H1 (cell line): Measurements from ENCODE around the gene WFDC8. TPM values are rescaled to one million over a fixed set of nuclear protein-coding genes. Genes with fewer than 3 reads are reported as not detected.
A peak's percentile ranks its signal among the peaks of the same experiment; 100 is the strongest.

Experiments used
- CTCF ChIA-PET: fragments of 300-600 bp; sonication (Branson Sonifier 250); formaldehyde crosslinking; loops from one replicate; lab custom pipeline; 2021; ENCODE audit not compliant: partially characterized antibody; lab: Charles Lee
- POLR2A ChIA-PET: fragments of 300-600 bp; sonication (Branson Sonifier 250); formaldehyde crosslinking; loops from one replicate; lab custom pipeline; 2021; ENCODE audit warnings: inconsistent platforms; ENCODE audit not compliant: partially characterized antibody; lab: Charles Lee
- DNase-seq, 2 experiments: peaks; one replicate each; pipeline versions ENCODE4 v3.0.0 to v3.0.0-alpha.2; 2010 to 2022; ENCODE audit warnings: low spot score in 2 of 2, low read depth in 1 of 2, mixed read lengths in 1 of 2
- FAIRE-seq: peaks from 2 replicates; lab custom pipeline; 2011; peaks lifted over from hg19 to GRCh38; lab: Jason Lieb, UNC
- H2AFZ ChIP-seq: 2 replicates; pipeline ENCODE4 v1.8.1; 2012; ENCODE audit warnings: low read length, inconsistent platforms
- H2AK5ac ChIP-seq: 2 replicates; pipeline ENCODE4 v1.6.1; 2013; ENCODE audit warnings: low read depth, low read length
- H2BK120ac ChIP-seq: replicated peaks from 2 replicates; pipeline ENCODE3; 2013; ENCODE audit warnings: low read depth, low read length, inconsistent platforms
- H2BK12ac ChIP-seq: 2 replicates; pipeline ENCODE4 v1.6.1; 2013; ENCODE audit warnings: low read depth, low read length
- H2BK15ac ChIP-seq: 2 replicates; pipeline ENCODE4 v1.6.1; 2013; ENCODE audit warnings: low read length
- H2BK20ac ChIP-seq: 2 replicates; pipeline ENCODE4 v1.6.1; 2013; ENCODE audit warnings: low read length
- H2BK5ac ChIP-seq: 2 replicates; pipeline ENCODE4 v1.6.1; 2013; ENCODE audit warnings: low read depth, low read length
- H3K14ac ChIP-seq: 2 replicates; pipeline ENCODE4 v1.6.1; 2013; ENCODE audit warnings: inconsistent platforms; ENCODE audit not compliant: insufficient read length
- H3K18ac ChIP-seq: 2 replicates; pipeline ENCODE4 v1.6.1; 2013; ENCODE audit warnings: low read length; ENCODE audit errors: extremely low read depth
- H3K23ac ChIP-seq: 2 replicates; pipeline ENCODE4 v1.6.1; 2013; ENCODE audit warnings: inconsistent platforms; ENCODE audit not compliant: insufficient read length
- H3K23me2 ChIP-seq: 2 replicates; pipeline ENCODE4 v1.6.1; 2013; ENCODE audit warnings: low read depth, low read length
- H3K27ac ChIP-seq: 2 replicates; pipeline ENCODE4 v1.6.1; 2011; ENCODE audit warnings: low read depth, low read length, inconsistent platforms
- H3K27me3 ChIP-seq, 4 experiments: replicated peaks in 1 of 4; 1 replicate in 1 of 4; 2 replicates in 3 of 4; pipeline versions ENCODE4 v1.6.1 to v1.8.1; 2011 to 2013; ENCODE audit warnings: low read length in 3 of 4, mild to moderate bottlenecking in 3 of 4, inconsistent platforms in 2 of 4, mixed read lengths in 2 of 4, moderate library complexity in 1 of 4; ENCODE audit not compliant: control insufficient read depth in 3 of 4, insufficient read depth in 3 of 4; ENCODE audit errors: extremely low read depth in 1 of 4
- H3K36me3 ChIP-seq, 4 experiments: 2 replicates each; pipeline versions ENCODE4 v1.6.1 to v1.8.1; 2011 to 2013; ENCODE audit warnings: mild to moderate bottlenecking in 4 of 4, low read length in 3 of 4, moderate library complexity in 2 of 4, control low read depth in 1 of 4, inconsistent platforms in 1 of 4; ENCODE audit not compliant: insufficient read depth in 4 of 4, control insufficient read depth in 2 of 4
- H3K4ac ChIP-seq: replicated peaks from 2 replicates; pipeline ENCODE3; 2013; ENCODE audit warnings: low read length, low read depth, mixed read lengths, inconsistent platforms; ENCODE audit not compliant: insufficient read length
- H3K4me1 ChIP-seq, 4 experiments: replicated peaks in 1 of 4; 1 replicate in 1 of 4; 2 replicates in 3 of 4; pipeline versions ENCODE4 v1.6.1 to v1.8.1; 2011 to 2013; ENCODE audit warnings: low read length in 3 of 4, inconsistent platforms in 2 of 4, mixed read lengths in 1 of 4; ENCODE audit not compliant: insufficient read depth in 4 of 4, control insufficient read depth in 3 of 4
- H3K4me2 ChIP-seq, 2 experiments: 2 replicates each; pipeline versions ENCODE4 v1.6.1 to v1.8.1; 2011 to 2013; ENCODE audit warnings: low read depth in 2 of 2, low read length in 2 of 2, control low read depth in 1 of 2, inconsistent platforms in 1 of 2, mild to moderate bottlenecking in 1 of 2; ENCODE audit not compliant: insufficient read depth in 1 of 2
- H3K4me3 ChIP-seq, 4 experiments: fragments of 200-600, 300-600 bp in 1 of 4; sonication (generic), shearing (Covaris generic), sonication (Bioruptor Twin) in 1 of 4; 2 replicates each; pipeline versions ENCODE4 v1.5.1 to v1.8.1; 2011 to 2016; ENCODE audit warnings: low read length in 4 of 4, low read depth in 3 of 4, control low read depth in 2 of 4, inconsistent platforms in 2 of 4, mild to moderate bottlenecking in 2 of 4, mixed read lengths in 1 of 4, moderate library complexity in 1 of 4; ENCODE audit not compliant: insufficient read depth in 2 of 4; ENCODE audit errors: extremely low read depth in 1 of 4
- H3K56ac ChIP-seq: replicated peaks from 2 replicates; pipeline ENCODE3; 2013; ENCODE audit warnings: low read depth, mild to moderate bottlenecking, mixed read lengths, low read length, inconsistent platforms; ENCODE audit not compliant: insufficient read length
- H3K79me1 ChIP-seq: 2 replicates; pipeline ENCODE4 v1.6.1; 2013; ENCODE audit warnings: low read depth, low read length, control low read depth
- H3K79me2 ChIP-seq, 2 experiments: 2 replicates each; pipeline versions ENCODE4 v1.6.1 to v1.8.1; 2012 to 2013; ENCODE audit warnings: low read length in 2 of 2, mild to moderate bottlenecking in 2 of 2, inconsistent platforms in 1 of 2; ENCODE audit not compliant: insufficient read depth in 2 of 2, control insufficient read depth in 1 of 2
- H3K9ac ChIP-seq, 4 experiments: replicated peaks in 1 of 4; 1 replicate in 1 of 4; 2 replicates in 3 of 4; pipeline versions ENCODE4 v1.6.1 to v1.8.1; 2011 to 2013; ENCODE audit warnings: low read depth in 3 of 4, low read length in 3 of 4, control low read depth in 2 of 4, mild to moderate bottlenecking in 2 of 4, moderate library complexity in 2 of 4, inconsistent platforms in 1 of 4; ENCODE audit errors: extremely low read depth in 1 of 4
- H3K9me3 ChIP-seq, 2 experiments: 2 replicates each; pipeline versions ENCODE4 v1.6.1 to v1.8.1; 2012 to 2013; ENCODE audit warnings: mild to moderate bottlenecking in 2 of 2, moderate library complexity in 2 of 2, control low read depth in 1 of 2, inconsistent platforms in 1 of 2, low read depth in 1 of 2, low read length in 1 of 2, mixed read lengths in 1 of 2; ENCODE audit not compliant: insufficient read depth in 2 of 2
- H4K20me1 ChIP-seq, 2 experiments: replicated peaks in 1 of 2; 2 replicates each; pipeline versions ENCODE3 to v1.8.1; 2011 to 2013; ENCODE audit warnings: inconsistent platforms in 2 of 2, low read length in 2 of 2, mild to moderate bottlenecking in 1 of 2; ENCODE audit not compliant: insufficient read depth in 2 of 2, control insufficient read depth in 1 of 2
- H4K5ac ChIP-seq: 2 replicates; pipeline ENCODE4 v1.6.1; 2013; ENCODE audit warnings: low read length, low read depth, mixed read lengths, inconsistent platforms; ENCODE audit not compliant: insufficient read length
- H4K8ac ChIP-seq: 2 replicates; pipeline ENCODE4 v1.8.0; 2013; ENCODE audit warnings: mild to moderate bottlenecking, moderate library complexity, low read length, inconsistent platforms; ENCODE audit not compliant: insufficient read depth; ENCODE audit errors: extremely low read depth
- H4K91ac ChIP-seq: replicated peaks from 2 replicates; pipeline ENCODE3; 2013; ENCODE audit warnings: low read length, mixed read lengths, inconsistent platforms; ENCODE audit not compliant: insufficient read length
- CTCF ChIP-seq, 3 experiments: IDR thresholded peaks; 1 replicate in 2 of 3; 2 replicates in 1 of 3; pipeline versions ENCODE4 v1.5.1 to v1.6.1; 2011; ENCODE audit warnings: low read length in 3 of 3, mild to moderate bottlenecking in 3 of 3, inconsistent platforms in 2 of 3, low read depth in 1 of 3, moderate library complexity in 1 of 3; ENCODE audit not compliant: insufficient read depth in 1 of 3; ENCODE audit errors: control extremely low read depth in 1 of 3
- NRF1 ChIP-seq: IDR thresholded peaks from 2 replicates; pipeline ENCODE4 v1.6.1; 2011; ENCODE audit warnings: mild to moderate bottlenecking, low read depth, low read length, improper control_type of control experiment
- POLR2AphosphoS5 ChIP-seq: IDR thresholded peaks from 2 replicates; pipeline ENCODE4 v1.6.1; 2011; ENCODE audit warnings: low read depth, low read length
- RAD21 ChIP-seq, 2 experiments: IDR thresholded peaks in 1 of 2; conservative IDR thresholded peaks in 1 of 2; 2 replicates each; pipeline ENCODE4 v1.6.1; 2011; ENCODE audit warnings: low read depth in 2 of 2, low read length in 2 of 2, improper control_type of control experiment in 1 of 2, inconsistent platforms in 1 of 2, mild to moderate bottlenecking in 1 of 2, moderate library complexity in 1 of 2
- SP4 ChIP-seq: IDR thresholded peaks from 2 replicates; pipeline ENCODE4 v1.6.1; 2012; ENCODE audit warnings: low read length, inconsistent platforms
- SRF ChIP-seq: IDR thresholded peaks from 2 replicates; pipeline ENCODE4 v1.6.1; 2011; ENCODE audit warnings: mild to moderate bottlenecking, low read depth, low read length, moderate library complexity
- WGBS, 2 experiments: shearing (Covaris generic) in 1 of 2; methylation state at CpG; one replicate each; pipeline versions ENCODE4 v1.1.6 to v1.1.7; 2013 to 2015; ENCODE audit warnings: low lambda C conversion rate in 2 of 2, mixed read lengths in 2 of 2, inconsistent platforms in 1 of 2, low coverage in 1 of 2, missing lambda C conversion rate in 1 of 2; ENCODE audit not compliant: insufficient replicate concordance in 2 of 2, insufficient coverage in 1 of 2, insufficient read length in 1 of 2; ENCODE audit errors: extremely low coverage in 1 of 2, missing lambda C conversion rate in 1 of 2; 5-methylcytosine and 5-hydroxymethylcytosine counted together
- polyA plus RNA-seq, 7 experiments: library from polyadenylated mRNA; depleted of rRNA in 3 of 7; stranded (reverse) in 5 of 7; unstranded in 2 of 7; fragments of >200 nt in 5 of 7; fragments of 200-250 nt in 2 of 7; gene quantifications; 1 replicate in 5 of 7; 2 replicates in 1 of 7; 4 replicates in 1 of 7; pipeline versions ENCODE4 v1.2.1 to v1.2.3, GENCODE V29; 2011 to 2013; ENCODE audit warnings: missing spikeins in 2 of 7, mixed read lengths in 2 of 7
- total RNA-seq: library from RNA; stranded (reverse); fragmentation: NEBNext Ultra II Directional; extraction: Animal tissue kit (Norgen Biotek cat#: 25700); gene quantifications from 2 replicates; pipeline ENCODE4 v1.2.1, GENCODE V29; 2021

WFDC8 gene
- total and polyA plus RNA-seq, 2 of the 8 experiments (the other 6 are each of a cell fraction or from before 2014, with no cell fraction given) = not detected

- H2BK5ac ChIP-seq = no peak overlapping the region
- H3K27me3 ChIP-seq = no peaks in the 10 kb centered on the region
- no peaks in the 10 kb centered on the region for H3K36me3 ChIP-seq
- no peak overlapping the region for H3K14ac ChIP-seq
- no peak overlapping the region for H2BK120ac ChIP-seq
- no peak overlapping the region for H3K4me3 ChIP-seq
- no peak overlapping the region for H3K23ac ChIP-seq
- no peak overlapping the region for H2BK20ac ChIP-seq
- FAIRE-seq = peak; percentile 85
- no peaks in the 10 kb centered on the region for H3K9me3 ChIP-seq
- H3K27ac ChIP-seq = no peak overlapping the region
- H2BK15ac ChIP-seq = no peak overlapping the region
- H2AFZ ChIP-seq = peak overlapping the region; percentile 63
- H3K56ac ChIP-seq = no peak overlapping the region
- H3K4me2 ChIP-seq = no peak overlapping the region
- peaks cover 0 to 5% (median 0%) of the 10 kb centered on the region in 4 experiments; a peak in 1 of 7 replicates for H3K4me1 ChIP-seq
- H3K79me2 ChIP-seq = no peaks in the 10 kb centered on the region
- peaks cover 4% of the 10 kb centered on the region; the same call in 1 of the 2 replicates for H3K23me2 ChIP-seq
- ChIA-PET POLR2A (interaction anchor here (0.8 to 1.7 kb wide), 2 partner anchors 15 to 226 kb away, joined by 3 to 8 read pairs; no protein-coding TSS in a partner anchor), CTCF (interaction anchor here (0.6 to 2.3 kb wide), 12 partner anchors 9 to 253 kb away, joined by 3 to 54 read pairs (median 4); no protein-coding TSS in a partner anchor)
- H2AK5ac ChIP-seq = no peak overlapping the region
- no peak overlapping the region for H3K18ac ChIP-seq
- no peaks in the 10 kb centered on the region for H3K79me1 ChIP-seq
- H3K9ac ChIP-seq = no peak overlapping the region
- H2BK12ac ChIP-seq = 0 out of 2 replicates have a peak overlapping the region, but pooled peaks have one; percentile 4
- no peak overlapping the region for H4K5ac ChIP-seq
- H4K20me1 ChIP-seq = no peaks in the 10 kb centered on the region
- H4K91ac ChIP-seq = no peak overlapping the region
- WGBS, 2 experiments = 44% methylated on average over 5 of the region's 5 CpGs; no CpG with 5 or more reads in 1 of the 2 experiments
- H3K4ac ChIP-seq = no peak overlapping the region
- DNase-seq = peak in 1 of 2 experiments; percentile 47
- TF ChIP-seq CTCF (IDR thresholded peaks at IDR 0.05; ENCODE audit: control extremely low read depth in 1 of 3, insufficient read depth in 1 of 3, low read depth in 1 of 3, low read length in 3 of 3) (peak in 2 of 3 experiments; percentile 62 to 63; a peak in 3 of 4 replicates), RAD21 (IDR thresholded peaks at IDR 0.05 in 1 of 2, conservative IDR thresholded peaks at IDR 0.05 in 1 of 2; ENCODE audit: low read depth in 2 of 2, low read length in 2 of 2) (peak; percentile 90 to 93), SP4 (no peak), NRF1 (no peak), POLR2AphosphoS5 (no peak), SRF (no peak)
- no peak overlapping the region for H4K8ac ChIP-seq
Observed at GRCh38 chr20:45545754-45546453, 33.2 kb downstream of the WFDC8 start.
